Left hindlimb (tissue), 1 donor: ENCODE measurements around the gene IGSF21.
"Not testable (repeated sequence)": the region's sequence is repeated elsewhere in the genome, so short reads cannot be mapped to it uniquely, and the experiment has no call there.

ENCODE experiments used
- DNase-seq: peaks from one replicate; pipeline ENCODE4 v3.0.0-alpha.2; 2018

IGSF21 gene

GRCh38 chr1:18411820-18412641 lies 304.4 kb downstream of the IGSF21 start:
- DNase-seq = no peak

GRCh38 chr1:18412882-18413353 lies 305.3 kb downstream of the IGSF21 start:
- DNase-seq = no peak

GRCh38 chr1:18413541-18414305 lies 306.1 kb downstream of the IGSF21 start:
- no peak for DNase-seq

DNA sequence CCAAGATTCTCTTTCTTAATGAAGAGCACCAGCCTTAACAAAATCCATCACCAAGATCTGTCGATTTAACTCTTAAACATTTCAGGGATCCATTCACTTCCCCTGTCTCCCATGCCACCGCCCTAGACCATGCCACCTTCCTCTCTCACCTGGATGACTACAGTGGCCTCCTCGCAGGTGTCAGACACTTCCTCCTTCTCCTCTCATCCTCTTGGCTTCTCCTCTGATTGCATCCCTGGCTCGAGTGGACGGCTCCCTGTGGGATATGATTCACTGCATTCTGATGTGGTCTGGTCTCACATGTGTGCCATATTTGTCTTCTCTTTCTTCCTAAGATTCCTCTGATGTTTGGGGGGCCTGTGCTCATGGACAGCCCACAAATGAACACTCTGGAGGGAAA lies 306.7 kb downstream of the IGSF21 start:
- no peak for DNase-seq

- no peak for DNase-seq
These were observed 307.4 kb downstream of the IGSF21 start for GRCh38 chr1:18414872-18415447.

GRCh38 chr1:18415448-18416027 lies 307.9 kb downstream of the IGSF21 start:
- DNase-seq = no peak

- not testable (repeated sequence) for DNase-seq
These were observed 308.5 kb downstream of the IGSF21 start for GRCh38 chr1:18416126-18416525.

DNA sequence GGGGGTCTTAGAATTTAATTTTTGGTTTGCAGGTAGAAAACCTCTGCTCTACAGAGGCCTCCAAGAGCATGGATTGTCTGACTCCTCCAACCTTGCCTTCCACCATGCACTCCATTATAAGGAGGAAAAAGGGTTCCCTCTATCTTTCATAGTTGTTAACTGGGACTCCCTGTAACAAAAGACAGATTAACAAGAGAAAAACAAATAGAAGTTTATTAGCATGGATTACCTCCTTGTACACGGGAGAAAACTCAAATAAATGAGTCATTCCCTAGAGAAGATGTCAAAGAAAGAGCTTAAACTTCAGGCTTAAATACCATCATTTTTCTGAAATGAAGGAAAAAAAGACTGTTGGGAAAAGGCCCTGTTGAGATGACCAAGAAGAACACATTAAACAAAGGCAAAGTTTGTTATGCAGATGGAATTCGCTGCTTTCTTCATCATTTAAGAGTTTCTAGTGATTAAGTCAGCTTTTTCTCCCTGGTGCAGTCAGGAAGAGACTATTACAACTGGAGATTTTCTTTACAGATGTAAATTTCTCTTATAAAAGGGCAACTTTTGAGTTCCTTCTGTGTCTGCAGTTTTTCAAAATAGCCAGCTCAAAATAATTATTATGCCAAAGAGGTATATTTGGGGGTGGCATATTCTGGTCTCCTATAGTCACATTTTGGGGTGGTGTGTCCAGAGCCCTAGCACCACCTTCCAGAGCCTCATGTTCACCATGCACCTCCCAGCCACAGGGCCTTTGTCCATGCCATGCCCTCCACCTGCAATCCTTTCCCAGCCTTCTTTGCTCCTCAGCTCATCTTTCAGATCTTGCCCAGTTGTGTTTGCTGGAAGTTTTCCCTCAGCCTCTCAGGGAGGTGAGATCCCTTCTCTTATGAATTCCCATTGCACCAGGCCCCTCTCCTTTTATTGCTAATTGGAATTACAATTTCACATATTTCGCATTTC lies 310.0 kb downstream of the IGSF21 start:
- DNase-seq = no peak

DNA sequence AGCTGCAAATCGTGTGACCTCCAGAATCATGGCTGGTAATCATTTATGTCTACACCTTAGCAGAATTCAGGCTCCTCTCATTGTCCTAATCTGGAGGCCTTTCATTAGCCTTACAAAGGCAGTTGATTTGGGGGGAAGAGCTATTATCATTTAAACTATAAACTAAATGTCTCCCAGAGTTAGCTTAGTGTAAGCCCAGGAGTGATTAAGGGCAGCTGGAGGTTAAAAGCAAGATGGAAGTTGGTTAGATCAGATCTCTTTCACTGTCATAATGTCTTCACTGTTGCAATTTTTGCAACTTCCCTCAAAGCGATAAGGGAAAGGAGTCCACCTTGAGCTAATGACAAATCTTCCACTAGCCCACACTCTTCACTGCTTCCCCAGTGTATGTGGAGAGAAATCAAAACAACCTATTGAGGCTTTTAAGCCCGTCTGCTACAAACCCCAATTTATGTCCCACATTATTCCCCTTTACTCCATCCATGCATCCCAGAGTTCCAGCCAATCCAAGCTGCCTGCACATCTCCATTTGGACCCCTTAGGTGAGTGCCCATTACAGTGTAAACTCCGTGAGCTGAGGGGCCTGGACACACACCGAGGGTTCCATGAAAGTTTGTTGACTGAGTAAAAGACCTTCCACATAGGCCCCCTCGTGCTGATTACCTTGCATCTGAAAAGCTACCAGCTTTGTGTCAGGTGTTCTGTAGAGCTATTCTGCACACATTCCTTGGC lies 311.7 kb downstream of the IGSF21 start:
- no peak for DNase-seq

DNA sequence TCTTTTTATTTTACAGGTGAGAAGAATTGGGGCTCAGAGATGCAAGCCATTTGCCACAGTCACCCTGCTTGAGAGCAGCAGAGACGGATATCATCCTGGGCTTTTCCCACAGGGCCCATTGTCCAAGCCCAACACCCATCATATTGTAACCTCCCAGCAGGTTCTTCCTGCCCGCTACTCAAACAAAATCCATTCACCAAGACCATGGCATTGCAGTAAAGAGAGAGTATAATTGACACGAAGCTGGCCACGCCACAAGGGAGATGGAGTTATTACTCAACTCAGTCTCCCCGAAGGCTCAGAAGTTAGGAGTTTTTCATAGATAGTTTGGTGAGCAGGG lies 312.2 kb downstream of the IGSF21 start:
- DNase-seq = no peak

- no peak for DNase-seq
These were observed 314.6 kb downstream of the IGSF21 start for GRCh38 chr1:18422076-18422777.

- DNase-seq = no peak
These were observed 315.4 kb downstream of the IGSF21 start for GRCh38 chr1:18422954-18423353.

- no peak for DNase-seq
These were observed 319.0 kb downstream of the IGSF21 start for GRCh38 chr1:18426580-18426979.
